Large intestine (tissue), 3 donors: ENCODE measurements around the gene PAQR9. TPM values are rescaled to one million over a fixed set of nuclear protein-coding genes. Genes with fewer than 3 reads are reported as not detected.
A peak's percentile ranks its signal among the peaks of the same experiment; 100 is the strongest.

Source experiments
- DNase-seq, 2 donors: peaks; one replicate each; pipeline versions ENCODE4 v3.0.0 to v3.0.0-alpha.2; 2013
- H3K27ac ChIP-seq: one replicate; pipeline ENCODE4 v1.5.1; 2013; ENCODE audit warnings: low read length
- H3K27me3 ChIP-seq: 2 replicates; pipeline ENCODE4 v1.6.1; 2013; ENCODE audit warnings: low read length; ENCODE audit not compliant: control insufficient read depth, insufficient read depth
- H3K36me3 ChIP-seq: 2 replicates; pipeline ENCODE4 v1.6.1; 2013; ENCODE audit warnings: low read length; ENCODE audit not compliant: control insufficient read depth, insufficient read depth
- H3K4me1 ChIP-seq: one replicate; pipeline ENCODE4 v1.6.1; 2013; ENCODE audit warnings: low read length; ENCODE audit not compliant: control insufficient read depth, insufficient read depth
- H3K4me3 ChIP-seq: one replicate; pipeline ENCODE4 v1.5.1; 2013; ENCODE audit warnings: low read length
- H3K9me3 ChIP-seq: one replicate; pipeline ENCODE4 v1.6.1; 2013; ENCODE audit warnings: mild to moderate bottlenecking, low read depth, low read length, moderate library complexity; ENCODE audit not compliant: control insufficient read depth
- WGBS: methylation state at CpG from one replicate; pipeline ENCODE4 v1.1.5; 2013; ENCODE audit warnings: low lambda C conversion rate; ENCODE audit not compliant: insufficient coverage; 5-methylcytosine and 5-hydroxymethylcytosine counted together
- polyA plus RNA-seq: library from polyadenylated mRNA; unstranded; fragments of 120-200 nt; gene quantifications from one replicate; pipeline ENCODE4 v1.2.1, GENCODE V29; 2013

The PAQR9 gene
- polyA plus RNA-seq, 1 donor, result 0.13 TPM

DNA sequence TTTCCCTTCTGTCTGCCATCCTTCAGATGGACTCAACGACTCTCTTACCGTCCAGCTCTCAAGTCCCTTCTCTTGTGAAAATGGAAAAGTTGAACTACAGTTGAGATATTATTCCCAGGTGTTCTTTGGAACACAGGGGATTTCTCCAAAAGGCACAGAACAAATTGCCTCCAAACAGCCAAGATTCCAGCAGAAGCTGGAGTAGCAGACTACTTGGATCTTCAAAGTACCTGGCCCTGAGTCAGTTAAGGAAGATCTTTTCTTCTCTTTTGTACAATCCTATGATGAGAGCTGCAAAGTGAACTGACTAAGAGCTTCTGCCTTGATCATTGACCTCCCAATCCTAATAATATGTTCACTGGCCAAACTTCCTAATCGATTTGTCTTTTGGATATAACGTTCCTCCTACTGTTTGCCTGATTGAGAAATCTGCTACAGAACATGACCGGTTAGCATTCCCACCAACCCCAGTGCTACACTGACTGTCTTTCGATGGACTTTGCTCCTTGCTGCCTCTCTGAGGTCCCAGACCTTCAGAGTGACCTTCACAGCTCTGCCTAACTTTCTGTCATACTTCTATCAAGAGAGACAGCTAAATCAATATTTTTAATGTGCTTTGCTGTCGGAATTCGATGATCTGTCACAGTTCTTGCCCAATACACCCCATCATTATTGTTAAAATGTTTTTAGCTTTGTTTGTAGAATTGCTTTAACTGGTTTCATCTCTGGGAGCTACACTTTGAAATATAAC lies 21.9 kb downstream of the PAQR9 start:
- no CpG with 5 or more reads among the region's 8 CpGs for WGBS
- no peak for DNase-seq
- Histone ChIP-seq H3K4me3 (no peak overlapping the region), H3K36me3 (no peaks in the 10 kb centered on the region), H3K4me1 (no peaks in the 10 kb centered on the region), H3K27me3 (peaks cover 16% of the 10 kb centered on the region), H3K9me3 (no peaks in the 10 kb centered on the region), H3K27ac (no peak overlapping the region)

DNA sequence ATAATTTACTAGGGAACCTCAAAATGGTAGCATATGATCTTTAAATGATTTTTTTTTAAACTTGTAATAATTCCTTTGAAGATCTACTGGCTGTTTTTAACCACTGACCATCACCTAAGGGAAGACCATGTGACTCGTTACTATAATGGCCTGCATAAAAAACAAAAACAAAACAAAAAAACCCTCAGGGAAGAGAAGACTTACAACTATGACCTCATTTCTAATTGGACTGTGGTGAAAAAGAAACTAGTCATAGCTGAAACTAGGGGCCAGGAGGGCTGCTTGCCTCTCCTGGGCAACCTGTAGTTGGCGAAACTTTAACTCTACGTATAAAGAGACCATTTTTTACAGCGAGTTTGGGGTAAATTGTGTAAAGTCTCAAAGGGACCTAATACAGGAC lies 23.0 kb downstream of the PAQR9 start:
- H3K4me3 ChIP-seq, result no peak overlapping the region
- H3K27me3 ChIP-seq, result peaks cover 12% of the 10 kb centered on the region
- WGBS, result 70% methylated on average over 2 of the region's 4 CpGs
- H3K27ac ChIP-seq, result no peak overlapping the region
- H3K36me3 ChIP-seq, result no peaks in the 10 kb centered on the region
- no peaks in the 10 kb centered on the region for H3K4me1 ChIP-seq
- no peak for DNase-seq
- H3K9me3 ChIP-seq, result no peaks in the 10 kb centered on the region

DNA sequence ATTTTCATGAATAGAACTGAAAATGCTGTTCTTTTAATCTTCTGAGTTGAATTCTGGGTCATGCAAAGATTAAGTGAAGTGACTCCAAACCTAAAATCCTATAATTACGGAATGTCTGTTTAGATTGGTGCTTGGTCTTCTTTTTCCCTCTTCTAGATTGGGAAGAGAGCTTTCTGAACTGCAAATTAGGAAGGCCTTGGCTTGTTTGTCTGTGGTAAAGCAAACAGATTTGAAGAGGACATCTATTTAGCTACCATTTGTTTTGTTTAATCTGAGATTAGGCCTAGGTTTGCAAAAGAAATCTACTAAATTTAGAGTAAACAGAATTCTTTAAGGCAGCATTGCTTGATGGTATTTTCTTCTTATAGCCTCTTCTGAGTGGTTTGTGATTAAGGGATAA lies 23.5 kb downstream of the PAQR9 start:
- DNase-seq, result no peak
- 80% methylated on average over 1 of the region's 1 CpG for WGBS
- Histone ChIP-seq H3K4me3 (no peak overlapping the region), H3K27ac (no peak overlapping the region), H3K4me1 (no peaks in the 10 kb centered on the region), H3K9me3 (no peaks in the 10 kb centered on the region), H3K27me3 (peaks cover 7% of the 10 kb centered on the region), H3K36me3 (no peaks in the 10 kb centered on the region)

DNA sequence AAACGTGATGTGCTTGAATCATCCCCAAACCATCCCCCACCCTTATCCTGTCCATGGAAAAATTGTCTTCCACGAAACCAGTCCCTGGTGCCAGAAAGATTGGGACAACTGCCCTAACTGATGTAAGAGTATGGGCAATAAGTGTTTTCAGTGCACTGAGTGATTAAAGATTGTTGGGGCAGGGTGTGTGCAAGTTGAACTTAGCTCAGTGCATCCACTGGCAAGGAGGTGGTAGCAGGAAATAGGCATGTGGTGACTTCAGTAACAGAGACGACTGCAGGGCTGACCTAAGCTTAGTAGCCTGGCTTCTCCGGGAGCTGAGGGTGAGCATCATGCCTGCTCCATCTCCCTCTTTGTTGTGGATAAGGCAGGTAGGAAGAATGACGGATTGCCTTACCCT lies 27.5 kb downstream of the PAQR9 start:
- Histone ChIP-seq H3K9me3 (no peaks in the 10 kb centered on the region), H3K27ac (no peak overlapping the region), H3K36me3 (no peaks in the 10 kb centered on the region), H3K4me3 (no peak overlapping the region), H3K27me3 (peaks cover 3% of the 10 kb centered on the region), H3K4me1 (no peaks in the 10 kb centered on the region)
- no CpG with 5 or more reads among the region's 5 CpGs for WGBS
- DNase-seq, result no peak

DNA sequence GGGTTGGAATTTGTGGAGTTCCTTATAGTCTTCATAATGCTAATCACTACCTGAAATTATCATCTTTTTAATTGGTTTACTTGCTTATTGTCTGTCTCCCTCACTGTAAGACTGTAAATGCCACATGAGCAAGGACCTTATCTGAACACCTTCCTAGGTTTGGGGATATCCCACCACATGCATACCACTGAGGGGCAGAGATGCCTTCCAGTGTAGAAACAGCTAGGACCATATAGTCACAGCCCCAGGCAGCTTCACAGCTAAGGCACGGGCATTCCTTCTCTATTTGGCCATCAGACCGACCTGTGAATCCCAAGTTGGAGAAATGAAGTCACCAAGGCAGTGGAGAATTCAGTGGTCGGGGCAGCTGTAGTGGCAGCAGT lies 28.6 kb downstream of the PAQR9 start:
- Histone ChIP-seq H3K4me1 (no peaks in the 10 kb centered on the region), H3K36me3 (no peaks in the 10 kb centered on the region), H3K4me3 (no peak overlapping the region), H3K27me3 (peaks cover 3% of the 10 kb centered on the region), H3K27ac (no peak overlapping the region), H3K9me3 (no peaks in the 10 kb centered on the region)
- no peak for DNase-seq
- no CpG with 5 or more reads among the region's 3 CpGs for WGBS

DNA sequence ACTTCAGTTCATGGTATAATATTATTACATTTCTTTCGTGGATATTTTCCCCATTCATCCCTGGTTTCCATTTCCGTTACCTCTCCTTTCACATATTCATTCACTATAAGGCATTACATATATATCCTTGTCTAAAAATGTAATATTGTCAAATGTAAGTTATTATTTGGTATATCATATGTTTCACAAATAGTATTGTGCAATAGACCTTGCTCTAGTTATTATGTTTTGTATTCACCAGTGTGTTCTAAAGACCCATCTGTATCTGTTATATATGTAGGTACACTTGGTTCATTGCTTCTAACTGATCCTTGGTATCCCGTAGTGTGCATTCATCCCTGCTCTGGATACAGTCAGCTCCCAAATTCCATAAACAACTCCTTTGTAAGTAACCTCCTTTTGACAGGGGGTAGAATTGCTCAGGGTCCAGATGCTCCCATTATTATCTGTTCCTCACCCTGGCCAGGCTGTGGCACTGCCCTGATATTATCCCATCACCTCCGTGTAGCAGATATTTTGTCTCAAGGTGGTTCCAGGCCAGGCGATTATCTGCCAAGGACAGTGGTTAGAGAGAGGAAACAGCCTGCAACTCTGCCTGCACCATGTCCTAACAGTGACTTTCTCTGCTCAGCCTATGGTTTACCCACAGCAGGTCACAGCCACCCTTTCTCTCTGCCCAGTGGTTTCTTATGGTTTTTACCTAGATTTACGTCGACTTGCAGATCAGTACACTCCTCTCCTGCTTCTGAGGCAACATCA lies 29.2 kb downstream of the PAQR9 start:
- H3K4me1 ChIP-seq, result no peaks in the 10 kb centered on the region
- no peak overlapping the region for H3K4me3 ChIP-seq
- H3K27ac ChIP-seq, result no peak overlapping the region
- no peaks in the 10 kb centered on the region for H3K36me3 ChIP-seq
- no peaks in the 10 kb centered on the region for H3K9me3 ChIP-seq
- peaks cover 3% of the 10 kb centered on the region for H3K27me3 ChIP-seq
- no peak for DNase-seq
- 90% methylated on average over 3 of the region's 7 CpGs for WGBS

DNA sequence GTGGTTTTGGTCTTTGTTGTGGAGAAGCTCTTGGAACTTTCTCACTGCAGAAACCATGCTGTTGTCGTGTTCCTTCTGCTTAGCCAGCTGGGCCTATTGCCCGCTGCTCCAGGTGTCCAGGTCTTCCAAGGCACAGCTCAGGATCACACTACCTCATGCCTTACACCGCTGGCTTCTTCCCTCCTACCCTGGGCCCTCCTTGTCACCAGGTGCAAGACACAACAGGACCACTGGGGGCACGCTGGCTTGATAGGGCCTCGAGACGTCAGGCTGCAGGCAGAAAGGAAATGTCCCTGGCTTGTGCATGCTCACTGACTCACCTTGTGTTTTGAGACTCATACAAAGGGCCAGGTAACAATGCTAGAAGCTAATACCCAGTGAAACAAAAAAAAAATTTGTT lies 32.3 kb downstream of the PAQR9 start:
- Histone ChIP-seq H3K9me3 (no peaks in the 10 kb centered on the region), H3K4me1 (no peaks in the 10 kb centered on the region), H3K4me3 (no peak overlapping the region), H3K36me3 (no peaks in the 10 kb centered on the region), H3K27me3 (peaks cover 1% of the 10 kb centered on the region), H3K27ac (no peak overlapping the region)
- DNase-seq, result no peak
- WGBS, result no CpG with 5 or more reads among the region's 6 CpGs

DNA sequence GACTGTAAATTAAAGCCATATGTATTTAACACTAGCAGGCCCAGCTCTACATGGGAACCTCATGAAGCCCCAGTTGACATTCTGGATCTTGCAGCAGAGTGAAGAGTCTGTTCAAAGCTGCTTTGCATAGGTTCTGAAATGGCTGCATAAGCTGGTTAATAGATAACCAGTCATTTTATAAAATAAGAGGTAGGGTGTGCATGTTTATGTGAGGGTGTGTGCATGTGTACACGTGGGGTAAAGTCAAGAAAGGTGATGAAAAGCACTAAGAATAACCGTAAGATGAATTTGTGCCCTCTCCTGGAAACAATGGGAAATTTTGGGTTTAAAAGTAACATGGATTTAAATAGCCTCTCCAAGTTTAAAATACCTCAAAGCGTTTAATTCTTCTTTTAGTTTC lies 33.0 kb downstream of the PAQR9 start:
- H3K36me3 ChIP-seq, result no peaks in the 10 kb centered on the region
- no peak overlapping the region for H3K4me3 ChIP-seq
- peak in 1 of 2 donors; percentile 5 for DNase-seq
- 50% methylated on average over 2 of the region's 3 CpGs for WGBS
- H3K27me3 ChIP-seq, result no peaks in the 10 kb centered on the region
- H3K9me3 ChIP-seq, result no peaks in the 10 kb centered on the region
- no peaks in the 10 kb centered on the region for H3K4me1 ChIP-seq
- no peak overlapping the region for H3K27ac ChIP-seq

DNA sequence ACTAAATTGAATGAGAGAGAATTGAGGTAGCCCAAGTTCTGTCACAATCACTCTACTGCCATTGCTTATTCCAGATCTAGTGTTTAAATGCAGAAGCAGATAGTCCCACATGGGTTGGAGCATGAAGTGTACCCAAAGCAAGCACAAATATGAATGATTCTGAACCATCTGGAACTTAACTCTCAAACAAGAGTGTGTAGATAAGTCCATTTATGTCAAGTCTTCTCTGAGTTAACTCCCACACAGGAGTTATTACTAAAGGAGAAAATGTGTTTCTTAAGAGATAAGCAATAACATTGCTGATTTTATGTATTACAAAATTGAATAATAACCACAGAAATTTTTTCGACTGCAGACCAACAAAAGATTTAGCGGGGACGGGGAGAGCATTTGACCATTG lies 33.6 kb downstream of the PAQR9 start:
- no peak overlapping the region for H3K4me3 ChIP-seq
- H3K4me1 ChIP-seq, result no peaks in the 10 kb centered on the region
- no peaks in the 10 kb centered on the region for H3K27me3 ChIP-seq
- WGBS, result 100% methylated on average over 2 of the region's 3 CpGs
- no peak for DNase-seq
- no peaks in the 10 kb centered on the region for H3K36me3 ChIP-seq
- H3K9me3 ChIP-seq, result no peaks in the 10 kb centered on the region
- H3K27ac ChIP-seq, result no peak overlapping the region

DNA sequence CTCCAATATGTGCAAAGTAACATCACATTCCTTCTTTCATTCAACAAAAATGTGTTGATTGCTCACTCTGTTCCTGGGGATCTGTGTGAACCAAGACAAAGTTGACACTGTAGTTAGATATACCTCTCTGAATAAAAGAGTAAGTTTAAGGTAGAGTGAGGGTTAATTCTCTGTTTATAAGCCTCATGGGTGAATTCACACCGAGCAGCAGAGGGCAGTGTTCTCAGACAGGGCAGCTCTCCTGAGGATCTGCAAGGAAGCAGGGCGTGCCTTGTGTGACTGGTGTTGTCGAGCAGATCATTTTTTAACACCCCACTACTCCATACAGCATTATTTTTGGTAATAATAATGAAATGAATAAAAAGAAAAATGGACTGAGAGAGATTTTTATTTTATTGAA lies 34.4 kb downstream of the PAQR9 start:
- WGBS, result no CpG with 5 or more reads among the region's 3 CpGs
- Histone ChIP-seq H3K27ac (no peak overlapping the region), H3K27me3 (no peaks in the 10 kb centered on the region), H3K4me3 (no peak overlapping the region), H3K36me3 (no peaks in the 10 kb centered on the region), H3K9me3 (no peaks in the 10 kb centered on the region), H3K4me1 (no peaks in the 10 kb centered on the region)
- no peak for DNase-seq
